IMR-90 (cell line): Measurements from ENCODE around the gene KCNMA1. TPM values are rescaled to one million over a fixed set of nuclear protein-coding genes. Genes with fewer than 3 reads are reported as not detected.

Source experiments
- ATAC-seq: fragments of 200-7000 bp; cut with Tn5 transposase; 2 replicates; pipeline ENCODE4 v1.9.1; 2020; ENCODE audit warnings: low read depth, mild to moderate bottlenecking, moderate library complexity
- BruUV-seq: library from RNA; stranded (reverse); fragments of 400-500 nt; replicated peaks from 2 replicates; lab custom pipeline; 2021; lab: Mats Ljungman, UMichigan
- CTCF ChIA-PET: fragments of 300-600 bp; formaldehyde crosslinking; extraction: SDS; loops from one replicate; lab custom pipeline; 2021; ENCODE audit warnings: antibody characterized with exemption; lab: Yijun Ruan, JAX
- POLR2A ChIA-PET: fragments of 300-600 bp; sonication (Branson Sonifier 250); formaldehyde crosslinking; loops from one replicate; lab custom pipeline; 2022; ENCODE audit warnings: antibody characterized with exemption; ENCODE audit not compliant: unreplicated experiment; lab: Charles Lee
- DNase-seq: peaks from one replicate; pipeline ENCODE4 v3.0.0; 2013
- H2AFZ ChIP-seq: replicated peaks from 2 replicates; pipeline ENCODE3; 2013; ENCODE audit warnings: low read length, mild to moderate bottlenecking; ENCODE audit not compliant: poor library complexity
- H2AK5ac ChIP-seq: 2 replicates; pipeline ENCODE4 v1.6.1; 2013; ENCODE audit warnings: low read depth, low read length, inconsistent platforms
- H2AK9ac ChIP-seq: replicated peaks from 2 replicates; pipeline ENCODE3; 2013; ENCODE audit warnings: mild to moderate bottlenecking, low read depth, low read length, moderate library complexity; ENCODE audit not compliant: poor library complexity
- H2BK120ac ChIP-seq: 2 replicates; pipeline ENCODE4 v1.6.1; 2013; ENCODE audit warnings: low read depth, low read length, inconsistent platforms
- H2BK15ac ChIP-seq: 3 replicates; pipeline ENCODE4 v1.6.1; 2013; ENCODE audit warnings: low read depth, low read length, inconsistent platforms
- H2BK20ac ChIP-seq: 2 replicates; pipeline ENCODE4 v1.6.1; 2013; ENCODE audit warnings: low read depth, mild to moderate bottlenecking, inconsistent platforms, low read length, moderate library complexity
- H2BK5ac ChIP-seq: 2 replicates; pipeline ENCODE4 v1.6.1; 2013; ENCODE audit warnings: mild to moderate bottlenecking, low read depth, low read length, inconsistent platforms; ENCODE audit not compliant: poor library complexity, severe bottlenecking
- H3K14ac ChIP-seq: replicated peaks from 2 replicates; pipeline ENCODE4 v1.6.1; 2013; ENCODE audit warnings: low read depth, low read length, inconsistent platforms
- H3K18ac ChIP-seq: 2 replicates; pipeline ENCODE4 v1.6.1; 2013; ENCODE audit warnings: low read depth, low read length, control low read depth
- H3K23ac ChIP-seq: 2 replicates; pipeline ENCODE4 v1.6.1; 2013; ENCODE audit warnings: low read depth, low read length, inconsistent platforms
- H3K27ac ChIP-seq: 2 replicates; pipeline ENCODE4 v1.5.1; 2013; ENCODE audit warnings: mild to moderate bottlenecking, control low read depth, low read length; ENCODE audit not compliant: insufficient read depth
- H3K27me3 ChIP-seq: 2 replicates; pipeline ENCODE4 v1.6.1; 2013; ENCODE audit warnings: low read length; ENCODE audit not compliant: control insufficient read depth, insufficient read depth
- H3K36me3 ChIP-seq: 2 replicates; pipeline ENCODE4 v1.6.1; 2013; ENCODE audit warnings: low read length, mixed read lengths; ENCODE audit not compliant: control insufficient read depth, insufficient read depth
- H3K4ac ChIP-seq: 2 replicates; pipeline ENCODE4 v1.6.1; 2013; ENCODE audit warnings: low read depth, low read length, inconsistent platforms
- H3K4me1 ChIP-seq: 2 replicates; pipeline ENCODE4 v1.6.1; 2013; ENCODE audit warnings: low read length, mixed read lengths; ENCODE audit not compliant: control insufficient read depth, insufficient read depth
- H3K4me2 ChIP-seq: 2 replicates; pipeline ENCODE4 v1.6.1; 2013; ENCODE audit warnings: low read depth, mild to moderate bottlenecking, control low read depth, low read length, moderate library complexity
- H3K4me3 ChIP-seq: 2 replicates; pipeline ENCODE4 v1.5.1; 2013; ENCODE audit warnings: low read depth, mild to moderate bottlenecking, control low read depth, low read length, moderate library complexity; ENCODE audit not compliant: insufficient read depth
- H3K56ac ChIP-seq: 2 replicates; pipeline ENCODE4 v1.6.1; 2013; ENCODE audit warnings: low read length, inconsistent platforms; ENCODE audit not compliant: insufficient read depth; ENCODE audit errors: extremely low read depth
- H3K79me1 ChIP-seq, 2 experiments: 2 replicates each; pipeline ENCODE4 v1.6.1; 2013; ENCODE audit warnings: low read length in 2 of 2, inconsistent platforms in 1 of 2, low read depth in 1 of 2
- H3K9ac ChIP-seq: 2 replicates; pipeline ENCODE4 v1.6.1; 2013; ENCODE audit warnings: low read depth, low read length, control low read depth
- H3K9me1 ChIP-seq: 2 replicates; pipeline ENCODE4 v1.6.1; 2013; ENCODE audit warnings: low read length, inconsistent platforms; ENCODE audit not compliant: insufficient read depth
- H3K9me3 ChIP-seq: 2 replicates; pipeline ENCODE4 v1.6.1; 2013; ENCODE audit warnings: low read length; ENCODE audit not compliant: control insufficient read depth, insufficient read depth
- H4K20me1 ChIP-seq: 2 replicates; pipeline ENCODE4 v1.6.1; 2013; ENCODE audit warnings: low read length, inconsistent platforms; ENCODE audit not compliant: insufficient read depth
- H4K5ac ChIP-seq: 2 replicates; pipeline ENCODE4 v1.6.1; 2013; ENCODE audit warnings: mild to moderate bottlenecking, low read depth, low read length, control low read depth
- H4K8ac ChIP-seq, 2 experiments: 2 replicates each; pipeline ENCODE4 v1.6.1; 2013; ENCODE audit warnings: low read depth in 2 of 2, low read length in 2 of 2, control low read depth in 1 of 2, inconsistent platforms in 1 of 2
- H4K91ac ChIP-seq: 2 replicates; pipeline ENCODE4 v1.6.1; 2013; ENCODE audit warnings: low read depth, low read length, inconsistent platforms; ENCODE audit not compliant: insufficient read depth
- BHLHE40 ChIP-seq: fragments of 150-350 bp; IDR thresholded peaks from 2 replicates; pipeline ENCODE4 v1.6.1; 2016; ENCODE audit warnings: mild to moderate bottlenecking, low read depth, low read length
- CEBPB ChIP-seq: IDR thresholded peaks from 2 replicates; pipeline ENCODE4 v1.6.1; 2012; ENCODE audit warnings: low read depth, low read length, improper control_type of control experiment
- CHD1 ChIP-seq: IDR thresholded peaks from 2 replicates; pipeline ENCODE4 v1.6.1; 2012; ENCODE audit warnings: low read depth, low read length, improper control_type of control experiment
- CTCF ChIP-seq: conservative IDR thresholded peaks from 2 replicates; pipeline ENCODE4 v1.5.1; 2012; ENCODE audit warnings: mild to moderate bottlenecking, low read depth, low read length, improper control_type of control experiment
- MAFK ChIP-seq: IDR thresholded peaks from 2 replicates; pipeline ENCODE4 v1.6.1; 2012; ENCODE audit warnings: low read depth, low read length, improper control_type of control experiment
- NFE2L2 ChIP-seq: fragments of 150-350 bp; IDR thresholded peaks from 2 replicates; pipeline ENCODE4 v1.6.1; 2016; ENCODE audit warnings: low read depth, mild to moderate bottlenecking, low read length
- POLR2A ChIP-seq: IDR thresholded peaks from 2 replicates; pipeline ENCODE4 v1.6.1; 2012; ENCODE audit warnings: mild to moderate bottlenecking, low read depth, low read length
- RFX5 ChIP-seq: IDR thresholded peaks from 2 replicates; pipeline ENCODE4 v1.8.0; 2012; ENCODE audit warnings: low read depth, mild to moderate bottlenecking, low read length, moderate library complexity
- USF2 ChIP-seq: fragments of 150-350 bp; IDR thresholded peaks from 2 replicates; pipeline ENCODE4 v1.6.1; 2017; ENCODE audit warnings: mild to moderate bottlenecking, antibody characterized with exemption, low read length, low read depth
- WGBS, 2 experiments: methylation state at CpG; one replicate each; pipeline versions ENCODE4 v1.1.5 to v1.1.7; 2013; ENCODE audit warnings: missing lambda C conversion rate in 2 of 2; ENCODE audit not compliant: insufficient read length in 1 of 2; ENCODE audit errors: extremely low coverage in 2 of 2; 5-methylcytosine and 5-hydroxymethylcytosine counted together
- dilution Hi-C: fragments of 300-500 bp; cut with HindIII; formaldehyde crosslinking; loops from one replicate; pipeline ENCODE4 v1.14.3; 2018; ENCODE audit warnings: low sequenced_read_pairs; ENCODE audit not compliant: unreplicated experiment
- in situ Hi-C: fragments of 300-500 bp; cut with MboI; formaldehyde crosslinking; loops from 3 replicates; pipeline ENCODE4 v1.14.3; 2019; ENCODE audit warnings: low sequenced_read_pairs, inconsistent platforms, mixed read lengths
- intact Hi-C: fragments of 100-400 bp; cut with micrococcal nuclease; formaldehyde crosslinking; loops from 2 replicates; pipeline ENCODE4 v1.10.0; 2022
- polyA plus RNA-seq, 3 experiments: library from polyadenylated mRNA; depleted of rRNA; stranded (reverse); fragments of >200 nt; gene quantifications; 2 replicates each; pipeline ENCODE4 v1.2.3, GENCODE V29; 2012; ENCODE audit warnings: low replicate concordance in 1 of 3
- total RNA-seq: library from RNA; depleted of rRNA; stranded (reverse); fragments of >200 nt; gene quantifications from 2 replicates; pipeline ENCODE4 v1.2.3, GENCODE V29; 2012

KCNMA1 gene
- total and polyA plus RNA-seq, 2 of the 4 experiments (the other 2 are of a cell fraction) = 25.6 to 29.6 TPM

- H3K9ac ChIP-seq = no peak overlapping the region
- H4K8ac ChIP-seq = peak overlapping the region in 1 of 2 experiments; percentile 86; a peak in 2 of 4 replicates
- H3K27ac ChIP-seq = no peak overlapping the region
- no peak overlapping the region for H4K5ac ChIP-seq
- ATAC-seq (no peak), DNase-seq (no peak)
- H3K4me3 ChIP-seq = no peak overlapping the region
- intact Hi-C loops = loop anchor here (5.0 kb wide), 2 partner anchors 83 to 343 kb away; no protein-coding TSS in a partner anchor
- no peak overlapping the region for H2AFZ ChIP-seq
- H3K14ac ChIP-seq = peak overlapping the region; percentile 2; the same call in 1 of the 2 replicates
- no peak overlapping the region for H2AK9ac ChIP-seq
- in situ Hi-C loops = no loop called here
- TF ChIP-seq BHLHE40 (no peak), NFE2L2 (no peak), MAFK (no peak), USF2 (no peak), CEBPB (no peak), POLR2A (no peak), CTCF (no peak), CHD1 (no peak), RFX5 (no peak)
- H3K4me2 ChIP-seq = no peak overlapping the region
- H3K79me1 ChIP-seq = peaks cover 2 to 44% of the 10 kb centered on the region in 2 experiments; a peak in 3 of 4 replicates
- no peak overlapping the region for H3K56ac ChIP-seq
- H3K9me3 ChIP-seq = no peaks in the 10 kb centered on the region
- no peak overlapping the region for H2BK5ac ChIP-seq
- no peak overlapping the region for H2BK120ac ChIP-seq
- no peaks in the 10 kb centered on the region for H3K36me3 ChIP-seq
- no peak overlapping the region for H3K23ac ChIP-seq
- H2BK15ac ChIP-seq = no peak overlapping the region; the same call in 2 of the 3 replicates
- ChIA-PET POLR2A (no interaction called here), CTCF (no interaction called here)
- peaks cover 30% of the 10 kb centered on the region for H3K4me1 ChIP-seq
- H3K18ac ChIP-seq = no peak overlapping the region
- peaks cover 2% of the 10 kb centered on the region; the same call in 1 of the 2 replicates for H4K20me1 ChIP-seq
- peak overlapping the region; percentile 4; the same call in 1 of the 2 replicates for H2BK20ac ChIP-seq
- 90% methylated on average over 2 of the region's 7 CpGs; no CpG with 5 or more reads in 1 of the 2 experiments for WGBS, 2 experiments
- H3K27me3 ChIP-seq = no peaks in the 10 kb centered on the region
- BruUV-seq = no TSS peak
- H3K4ac ChIP-seq = peak overlapping the region; percentile 21
- H2AK5ac ChIP-seq = peak overlapping the region; percentile 52; the same call in 1 of the 2 replicates
- H4K91ac ChIP-seq = no peak overlapping the region
- dilution Hi-C loops = no loop called here
- H3K9me1 ChIP-seq = peaks cover 35% of the 10 kb centered on the region
Measured at GRCh38 chr10:77510695-77511094, 126.9 kb downstream of the KCNMA1 start.
